ENCODE data around the gene IMMP2L. TPM values are rescaled to one million over a fixed set of nuclear protein-coding genes. Genes with fewer than 3 reads are reported as not detected.

The IMMP2L gene
- total RNA-seq, 1 experiment from 2014 or later: 13.6 TPM

- no peak for TF ChIP-seq AFF4 (CRISPR knock-in tag; IDR thresholded peaks at IDR 0.05; ENCODE audit: borderline replicate concordance)
Measured at GRCh38 chr7:111077001-111077400, 485.3 kb downstream of the IMMP2L start (continued).

GRCh38 chr7:111076205-111076604 lies 486.1 kb downstream of the IMMP2L start:
- no peaks in the 10 kb centered on the region for H3K27me3 Mint-ChIP-seq (ENCODE audit: low read depth)
- TF ChIP-seq NR2C2 (CRISPR knock-in tag; IDR thresholded peaks at IDR 0.05) (no peak), ETV6 (CRISPR knock-in tag; IDR thresholded peaks at IDR 0.05) (no peak), ERG (CRISPR knock-in tag; IDR thresholded peaks at IDR 0.05) (no peak), RORB (CRISPR knock-in tag; IDR thresholded peaks at IDR 0.05) (no peak), ATF1 (CRISPR knock-in tag; IDR thresholded peaks at IDR 0.05) (no peak), ARID4B (CRISPR knock-in tag; IDR thresholded peaks at IDR 0.05; ENCODE audit: borderline replicate concordance) (no peak), ZNF671 (CRISPR knock-in tag; IDR thresholded peaks at IDR 0.05) (no peak), ZBTB21 (CRISPR knock-in tag; IDR thresholded peaks at IDR 0.05; ENCODE audit: borderline replicate concordance) (no peak), MAX (CRISPR knock-in tag; IDR thresholded peaks at IDR 0.05) (no peak), HMGXB4 (CRISPR knock-in tag; IDR thresholded peaks at IDR 0.05) (no peak), MYBL2 (CRISPR knock-in tag; IDR thresholded peaks at IDR 0.05) (no peak), IRF2 (CRISPR knock-in tag; IDR thresholded peaks at IDR 0.05; ENCODE audit: borderline replicate concordance, low read depth) (no peak), USF2 (CRISPR knock-in tag; IDR thresholded peaks at IDR 0.05) (no peak), IRF1 (CRISPR knock-in tag; IDR thresholded peaks at IDR 0.05) (no peak)
- H3K4me1 Mint-ChIP-seq: peaks cover 40% of the 10 kb centered on the region
- H3K9me3 Mint-ChIP-seq: no peaks in the 10 kb centered on the region
- DNase-seq (ENCODE audit: low spot score): no peak
- no peaks in the 10 kb centered on the region for H3K36me3 Mint-ChIP-seq
- H3K4me3 Mint-ChIP-seq: no peak overlapping the region
- ChIA-PET CTCF (no interaction called here), POLR2A (no interaction called here)
- no peak overlapping the region for H3K27ac Mint-ChIP-seq
- no peak for ATAC-seq

Data from WTC11 (cell line).